ENCODE measurements around the gene BEND6. TPM values are rescaled to one million over a fixed set of nuclear protein-coding genes. Genes with fewer than 3 reads are reported as not detected.

Gene BEND6
- total RNA-seq, 4 donors from 2014 or later: 0.27 to 0.58 (median 0.42) TPM; not detected in 1

GRCh38 chr6:56959094-56959493, 4.2 kb downstream of the BEND6 start:
- intact Hi-C loops (cut with DNase I; ENCODE audit: low total_unique reads): no loop called here
- no peak overlapping the region for H3K4me3 ChIP-seq (ENCODE audit: low read depth, poor library complexity, severe bottlenecking)
- TF ChIP-seq CTCF (IDR thresholded peaks at IDR 0.05) (no peak), POLR2A (IDR thresholded peaks at IDR 0.05) (no peak)
- no peak for DNase-seq (ENCODE audit: low spot score in 2 of 2)

GRCh38 chr6:56959938-56960337, 5.0 kb downstream of the BEND6 start:
- 49 to 52% methylated on average over 4 of the region's 4 CpGs for WGBS, 2 donors
- H3K4me3 ChIP-seq (ENCODE audit: low read depth, poor library complexity, severe bottlenecking): no peak overlapping the region
- no peak for DNase-seq (ENCODE audit: low spot score in 2 of 2)
- intact Hi-C loops (cut with DNase I; ENCODE audit: low total_unique reads): no loop called here
- TF ChIP-seq POLR2A (IDR thresholded peaks at IDR 0.05) (no peak), CTCF (IDR thresholded peaks at IDR 0.05) (no peak)

- 77 to 91% methylated on average over 2 of the region's 2 CpGs for WGBS, 2 donors
- no peak overlapping the region for H3K4me3 ChIP-seq (ENCODE audit: low read depth, poor library complexity, severe bottlenecking)
- intact Hi-C loops (cut with DNase I; ENCODE audit: low total_unique reads): no loop called here
- DNase-seq (ENCODE audit: low spot score in 2 of 2): no peak
- no peak for TF ChIP-seq CTCF (IDR thresholded peaks at IDR 0.05)
- TF ChIP-seq POLR2A (IDR thresholded peaks at IDR 0.05): no peak
Observed at GRCh38 chr6:56961151-56961550, 6.2 kb downstream of the BEND6 start.

DNA sequence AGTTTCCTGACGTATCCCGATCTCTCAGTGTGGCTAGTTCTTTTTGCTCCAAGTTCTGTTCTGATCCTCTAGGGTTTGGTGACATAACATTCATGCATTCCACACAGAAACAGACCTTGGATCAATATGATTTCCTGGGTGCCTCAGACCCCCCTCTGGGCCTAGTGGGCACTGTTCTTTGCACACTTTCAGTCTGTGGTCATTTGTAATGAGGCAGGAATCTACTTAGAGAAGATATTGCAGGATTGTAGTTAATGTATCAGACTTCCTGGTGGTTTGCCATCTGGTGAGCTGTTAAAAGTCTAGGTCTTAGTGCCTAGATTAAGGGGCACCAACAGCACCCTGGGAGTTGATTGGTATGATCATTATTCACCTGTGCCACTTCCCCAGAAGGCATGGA, 7.5 kb downstream of the BEND6 start:
- no peak for DNase-seq (ENCODE audit: low spot score in 2 of 2)
- 93 to 95% methylated on average over 2 of the region's 2 CpGs for WGBS, 2 donors
- intact Hi-C loops (cut with DNase I; ENCODE audit: low total_unique reads): no loop called here

DNA sequence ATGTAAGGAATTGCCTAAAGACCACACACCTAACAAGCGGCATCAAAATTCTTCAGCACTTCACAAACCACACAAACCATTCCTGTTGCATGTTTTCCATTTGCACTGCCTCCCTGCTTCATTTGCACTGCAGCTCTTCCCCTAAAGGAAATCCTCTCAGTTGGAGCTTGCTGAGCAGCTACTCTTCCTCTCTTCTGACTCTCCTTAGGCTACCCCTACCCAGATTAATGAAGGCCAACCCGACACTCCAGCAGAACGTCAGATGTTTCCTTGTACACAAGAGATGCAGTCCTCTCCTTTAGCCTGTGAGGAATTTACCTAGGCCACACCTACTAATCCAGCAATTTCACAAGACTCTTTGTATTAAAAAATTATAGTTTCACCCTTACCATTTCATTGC, 8.1 kb downstream of the BEND6 start:
- H3K4me3 ChIP-seq (ENCODE audit: low read depth, poor library complexity, severe bottlenecking): no peak overlapping the region
- intact Hi-C loops (cut with DNase I; ENCODE audit: low total_unique reads): no loop called here
- DNase-seq (ENCODE audit: low spot score in 2 of 2): no peak
- no peak for TF ChIP-seq CTCF (IDR thresholded peaks at IDR 0.05)
- TF ChIP-seq POLR2A (IDR thresholded peaks at IDR 0.05): no peak
- WGBS, 2 donors: 87 to 94% methylated on average over 3 of the region's 3 CpGs

More for the DNA sequence above, 7.5 kb downstream of the BEND6 start:
- TF ChIP-seq POLR2A (IDR thresholded peaks at IDR 0.05) (no peak), CTCF (IDR thresholded peaks at IDR 0.05) (no peak)
- H3K4me3 ChIP-seq (ENCODE audit: low read depth, poor library complexity, severe bottlenecking): no peak overlapping the region

DNA sequence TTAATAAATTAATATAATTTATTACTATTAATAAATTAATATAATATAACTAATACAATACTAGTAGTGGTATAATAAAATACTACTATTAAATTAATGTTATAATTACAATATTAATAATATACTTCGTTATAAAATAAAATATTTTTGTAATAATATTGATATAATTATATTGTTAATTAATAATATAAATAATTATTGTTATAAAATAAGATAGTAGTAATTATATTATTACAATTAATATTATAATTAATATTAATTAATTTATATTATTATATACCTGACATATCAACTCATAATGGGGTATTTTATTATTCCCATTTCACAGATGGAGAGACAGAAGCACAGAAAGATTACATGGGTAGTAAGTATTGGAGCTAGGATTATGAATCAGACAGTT, 8.9 kb downstream of the BEND6 start:
- TF ChIP-seq CTCF (IDR thresholded peaks at IDR 0.05) (no peak), POLR2A (IDR thresholded peaks at IDR 0.05) (no peak)
- H3K4me3 ChIP-seq (ENCODE audit: low read depth, poor library complexity, severe bottlenecking): no peak overlapping the region
- no peak for DNase-seq (ENCODE audit: low spot score in 2 of 2)
- intact Hi-C loops (cut with DNase I; ENCODE audit: low total_unique reads): no loop called here
- 86 to 100% methylated on average over 1 of the region's 1 CpG for WGBS, 2 donors

Measured in lower leg skin (tissue), 4 donors.